AG04449 (cell line): Measurements from ENCODE around the gene PLEKHB1.

Experiments
- CTCF ChIA-PET: fragments of 350-600 bp; formaldehyde crosslinking; extraction: SDS; loops from one replicate; lab custom pipeline; 2021; ENCODE audit warnings: antibody characterized with exemption; lab: Yijun Ruan, JAX
- POLR2A ChIA-PET: fragments of 400-600, 350-600 bp; formaldehyde crosslinking; extraction: SDS; loops from one replicate; lab custom pipeline; 2020; ENCODE audit warnings: antibody characterized with exemption, inconsistent platforms; lab: Yijun Ruan, JAX
- DNase-seq: peaks from one replicate; pipeline ENCODE4 v3.0.0-alpha.2; 2010; ENCODE audit warnings: low read depth, low spot score
- H3K4me3 ChIP-seq: 2 replicates; pipeline ENCODE4 v1.5.1; 2011; ENCODE audit warnings: low read depth, mild to moderate bottlenecking, control low read depth, low read length
- TF ChIP-seq, protein P1 (sequence below): IDR thresholded peaks from one replicate; pipeline ENCODE4 v1.5.1; 2011; ENCODE audit warnings: mild to moderate bottlenecking, moderate library complexity, low read length, control low read depth, inconsistent platforms; ENCODE audit not compliant: insufficient read depth; ENCODE audit errors: missing control alignments

The PLEKHB1 gene

DNA sequence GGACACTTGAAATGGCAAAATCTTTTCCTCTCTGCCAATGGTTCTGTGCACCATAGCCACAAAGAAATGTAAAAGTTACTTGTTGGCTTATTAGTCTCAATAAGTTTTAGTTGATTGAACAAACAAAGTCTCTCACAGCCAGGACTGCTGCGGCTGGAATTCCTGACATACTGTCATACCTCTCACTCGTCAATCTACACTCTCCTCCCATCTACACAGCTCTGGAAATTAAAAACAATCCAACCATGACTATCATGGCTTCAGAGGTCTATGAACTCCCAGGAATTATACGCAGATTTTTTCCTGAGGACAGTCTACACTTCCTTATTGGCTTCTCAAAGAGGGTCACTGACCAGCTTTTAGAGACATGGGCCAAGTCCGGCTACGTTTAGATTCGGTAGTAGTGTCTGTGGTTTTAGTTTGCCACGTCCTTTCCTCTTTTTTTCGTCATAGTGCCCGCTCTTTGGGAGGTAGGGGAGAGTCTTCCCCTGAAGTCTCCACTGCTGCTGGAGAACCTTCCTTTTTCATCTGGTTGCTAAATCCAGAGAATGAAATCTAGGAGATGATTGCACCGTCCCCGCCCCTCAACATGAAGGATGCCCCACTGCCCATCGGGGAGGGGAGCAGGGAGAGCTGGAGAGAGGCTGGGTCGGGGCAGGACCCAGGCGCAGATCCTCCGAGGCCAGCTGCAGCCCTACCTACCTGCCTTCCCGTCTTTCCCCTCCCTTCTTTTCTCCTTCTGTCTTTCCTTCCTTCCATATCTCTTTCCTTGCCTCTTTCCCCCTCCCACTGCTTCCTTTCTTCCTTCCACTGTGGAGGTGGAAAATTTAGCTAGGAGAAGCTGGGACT, 1.0 kb upstream of the PLEKHB1 start:
- ChIA-PET POLR2A (no interaction called here), CTCF (interaction anchor here (1.3 to 8.3 kb wide), 5 partner anchors 9 to 294 kb away, joined by 3 to 100 read pairs (median 6); no protein-coding TSS in a partner anchor)
- no peak for DNase-seq
- no peak overlapping the region for H3K4me3 ChIP-seq
- TF ChIP-seq, protein P1, sequence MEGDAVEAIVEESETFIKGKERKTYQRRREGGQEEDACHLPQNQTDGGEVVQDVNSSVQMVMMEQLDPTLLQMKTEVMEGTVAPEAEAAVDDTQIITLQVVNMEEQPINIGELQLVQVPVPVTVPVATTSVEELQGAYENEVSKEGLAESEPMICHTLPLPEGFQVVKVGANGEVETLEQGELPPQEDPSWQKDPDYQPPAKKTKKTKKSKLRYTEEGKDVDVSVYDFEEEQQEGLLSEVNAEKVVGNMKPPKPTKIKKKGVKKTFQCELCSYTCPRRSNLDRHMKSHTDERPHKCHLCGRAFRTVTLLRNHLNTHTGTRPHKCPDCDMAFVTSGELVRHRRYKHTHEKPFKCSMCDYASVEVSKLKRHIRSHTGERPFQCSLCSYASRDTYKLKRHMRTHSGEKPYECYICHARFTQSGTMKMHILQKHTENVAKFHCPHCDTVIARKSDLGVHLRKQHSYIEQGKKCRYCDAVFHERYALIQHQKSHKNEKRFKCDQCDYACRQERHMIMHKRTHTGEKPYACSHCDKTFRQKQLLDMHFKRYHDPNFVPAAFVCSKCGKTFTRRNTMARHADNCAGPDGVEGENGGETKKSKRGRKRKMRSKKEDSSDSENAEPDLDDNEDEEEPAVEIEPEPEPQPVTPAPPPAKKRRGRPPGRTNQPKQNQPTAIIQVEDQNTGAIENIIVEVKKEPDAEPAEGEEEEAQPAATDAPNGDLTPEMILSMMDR: no peak

DNA sequence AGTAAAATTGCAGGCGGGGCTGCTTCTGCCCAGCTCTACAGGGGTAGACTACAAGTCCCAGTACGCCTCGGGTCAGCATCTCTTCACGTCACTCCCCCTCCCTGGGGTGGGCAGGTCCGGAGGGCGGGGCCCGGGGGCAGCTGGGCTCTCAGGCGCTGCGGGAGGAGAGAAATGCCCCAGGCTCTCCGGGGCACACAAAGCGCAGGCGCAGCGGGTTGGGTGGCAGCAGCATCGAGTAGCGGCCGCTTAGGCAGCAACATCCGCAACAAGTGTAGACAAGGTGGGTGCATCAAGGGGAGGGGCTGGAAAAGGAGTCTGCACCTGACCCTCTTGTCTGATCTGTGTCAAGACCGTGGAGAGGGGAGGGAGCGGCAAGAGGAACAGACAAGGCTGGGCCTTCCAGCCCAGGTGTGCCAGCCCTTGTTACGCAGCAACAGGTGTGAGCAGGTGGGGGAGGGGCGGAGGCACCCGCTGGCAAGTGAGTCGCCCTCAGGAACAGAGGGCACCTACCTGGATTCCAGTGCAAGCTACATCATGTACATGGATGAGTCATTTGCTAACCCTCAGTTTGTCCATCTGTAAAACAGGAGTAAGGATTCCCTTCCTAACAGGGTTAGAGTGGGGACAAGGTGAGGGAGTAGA, 1.2 kb downstream of the PLEKHB1 start:
- TF ChIP-seq, protein P1: no peak
- ChIA-PET CTCF (interaction anchor here (0.5 to 8.3 kb wide), 6 partner anchors 14 to 297 kb away, joined by 3 to 100 read pairs (median 4); no protein-coding TSS in a partner anchor), POLR2A (no interaction called here)
- peak overlapping the region; percentile 39 for H3K4me3 ChIP-seq
- DNase-seq: no peak

DNA sequence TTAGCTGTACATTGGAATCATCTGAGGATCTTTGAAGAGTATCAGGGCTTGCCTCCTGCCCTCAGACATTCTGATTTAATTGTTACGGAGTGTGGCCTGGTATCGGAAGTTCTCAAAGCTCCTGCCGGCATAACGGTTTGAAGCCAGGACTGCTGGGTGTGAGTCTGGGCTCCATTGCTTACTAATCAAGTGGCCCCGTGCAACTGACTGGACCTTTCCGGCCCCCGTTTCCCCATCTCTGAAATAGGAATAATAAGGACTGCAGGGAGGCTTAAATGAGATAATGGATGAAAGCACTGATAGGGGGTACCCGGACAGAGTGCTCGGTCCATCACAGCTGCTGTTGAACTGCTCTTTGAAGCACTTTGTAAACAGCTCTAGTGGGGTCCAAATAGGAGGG, 1.7 kb downstream of the PLEKHB1 start:
- H3K4me3 ChIP-seq: no peak overlapping the region
- ChIA-PET CTCF (interaction anchor here (0.7 to 8.3 kb wide), 4 partner anchors 13 to 297 kb away, joined by 3 to 100 read pairs (median 38); no protein-coding TSS in a partner anchor), POLR2A (no interaction called here)
- DNase-seq: no peak
- TF ChIP-seq, protein P1: no peak

DNA sequence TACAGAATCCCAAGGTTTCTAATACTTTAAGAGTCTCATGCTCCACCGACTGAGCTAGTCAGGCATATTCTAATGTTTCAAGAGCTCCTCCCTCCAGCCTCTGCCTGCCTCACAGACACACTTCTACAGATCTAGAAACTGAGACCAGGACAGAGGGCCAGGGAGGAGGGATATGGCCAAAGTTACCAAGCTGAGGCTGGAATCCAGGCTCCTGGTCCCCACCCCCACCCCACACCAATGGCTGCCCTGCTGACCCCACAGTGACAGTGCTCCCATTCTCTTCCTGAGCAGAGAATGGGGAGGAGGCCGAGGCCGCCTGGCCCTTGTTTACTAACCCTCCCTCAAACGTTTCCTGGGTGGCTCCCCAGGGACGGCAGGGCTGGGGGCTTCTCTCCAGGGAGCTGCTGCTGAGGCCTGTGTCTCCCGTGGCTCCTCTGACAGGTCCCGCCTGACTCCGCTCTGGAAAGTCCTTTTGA, 2.2 kb downstream of the PLEKHB1 start:
- TF ChIP-seq, protein P1: no peak
- POLR2A ChIA-PET: no interaction called here
- DNase-seq: no peak
- CTCF ChIA-PET: interaction anchor here (0.7 to 8.3 kb wide), 4 partner anchors 13 to 298 kb away, joined by 3 to 100 read pairs (median 38); no protein-coding TSS in a partner anchor
- H3K4me3 ChIP-seq: no peak overlapping the region

DNA sequence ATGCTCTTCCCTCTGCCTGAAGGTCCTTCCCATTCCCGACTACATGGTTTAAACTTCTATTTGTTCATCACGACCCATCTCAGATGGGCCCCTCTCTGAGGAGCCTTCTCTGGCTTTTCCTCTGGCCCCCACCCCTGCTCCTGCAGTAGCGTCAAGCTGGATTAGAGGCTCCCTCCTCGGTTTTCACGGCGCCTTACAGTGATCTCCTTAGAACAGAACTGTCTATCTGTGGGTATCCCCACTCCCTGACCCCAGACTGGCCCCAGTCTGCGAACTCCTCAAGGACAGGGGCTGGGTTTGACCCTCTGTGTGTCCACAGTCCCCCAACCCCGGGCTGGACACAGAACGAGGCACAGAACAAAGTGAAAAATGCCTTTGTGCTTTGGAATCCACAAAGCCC, 2.8 kb downstream of the PLEKHB1 start:
- TF ChIP-seq, protein P1: no peak
- POLR2A ChIA-PET: no interaction called here
- H3K4me3 ChIP-seq: no peak overlapping the region
- no peak for DNase-seq
- CTCF ChIA-PET: interaction anchor here (1.6 to 8.3 kb wide), 4 partner anchors 12 to 298 kb away, joined by 3 to 100 read pairs (median 38); no protein-coding TSS in a partner anchor
